ENCODE results near the gene FAM171A1.

The FAM171A1 gene

GRCh38 chr10:15325243-15325943 lies 45.7 kb downstream of the FAM171A1 start:
- no peak for DNase-seq (ENCODE audit: low read depth)
- no peak overlapping the region for H3K4me3 ChIP-seq (ENCODE audit: low read depth, low read length)

DNA sequence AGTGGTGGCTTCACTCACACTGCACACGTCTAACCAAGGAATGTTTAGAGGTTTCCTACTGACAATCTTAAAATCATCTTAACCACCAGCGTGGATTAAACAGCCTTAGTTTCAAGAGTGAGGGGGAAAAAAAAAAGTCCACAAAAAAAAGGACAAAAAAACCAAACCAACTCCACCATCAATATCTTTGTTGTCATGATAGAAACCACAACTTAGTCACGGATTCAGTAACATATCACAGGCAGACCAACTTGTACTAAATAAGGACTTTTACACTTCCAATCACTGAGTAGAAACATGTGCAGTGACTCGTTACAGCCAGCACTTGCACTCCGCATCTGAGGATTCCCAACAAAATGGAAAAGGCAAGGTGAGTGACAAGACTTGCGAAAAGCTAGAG lies 46.5 kb downstream of the FAM171A1 start:
- DNase-seq (ENCODE audit: low read depth), result no peak
- no peak for TF ChIP-seq CTCF (IDR thresholded peaks at IDR 0.05; ENCODE audit: low read depth, low read length, missing control alignments)
- H3K4me3 ChIP-seq (ENCODE audit: low read depth, low read length), result no peak overlapping the region

More at GRCh38 chr10:15325243-15325943, 45.7 kb downstream of the FAM171A1 start:
- no peak for TF ChIP-seq CTCF (IDR thresholded peaks at IDR 0.05; ENCODE audit: low read depth, low read length, missing control alignments)

GRCh38 chr10:15324113-15324512 lies 47.0 kb downstream of the FAM171A1 start:
- no peak for TF ChIP-seq CTCF (IDR thresholded peaks at IDR 0.05; ENCODE audit: low read depth, low read length, missing control alignments)
- H3K4me3 ChIP-seq (ENCODE audit: low read depth, low read length), result no peak overlapping the region
- no peak for DNase-seq (ENCODE audit: low read depth)

- DNase-seq (ENCODE audit: low read depth), result no peak
- no peak overlapping the region for H3K4me3 ChIP-seq (ENCODE audit: low read depth, low read length)
- no peak for TF ChIP-seq CTCF (IDR thresholded peaks at IDR 0.05; ENCODE audit: low read depth, low read length, missing control alignments)
Observed at GRCh38 chr10:15322356-15322755, 48.7 kb downstream of the FAM171A1 start.

- no peak for DNase-seq (ENCODE audit: low read depth)
- no peak for TF ChIP-seq CTCF (IDR thresholded peaks at IDR 0.05; ENCODE audit: low read depth, low read length, missing control alignments)
- H3K4me3 ChIP-seq (ENCODE audit: low read depth, low read length), result no peak overlapping the region
Observed at GRCh38 chr10:15321431-15322341, 49.4 kb downstream of the FAM171A1 start.

DNA sequence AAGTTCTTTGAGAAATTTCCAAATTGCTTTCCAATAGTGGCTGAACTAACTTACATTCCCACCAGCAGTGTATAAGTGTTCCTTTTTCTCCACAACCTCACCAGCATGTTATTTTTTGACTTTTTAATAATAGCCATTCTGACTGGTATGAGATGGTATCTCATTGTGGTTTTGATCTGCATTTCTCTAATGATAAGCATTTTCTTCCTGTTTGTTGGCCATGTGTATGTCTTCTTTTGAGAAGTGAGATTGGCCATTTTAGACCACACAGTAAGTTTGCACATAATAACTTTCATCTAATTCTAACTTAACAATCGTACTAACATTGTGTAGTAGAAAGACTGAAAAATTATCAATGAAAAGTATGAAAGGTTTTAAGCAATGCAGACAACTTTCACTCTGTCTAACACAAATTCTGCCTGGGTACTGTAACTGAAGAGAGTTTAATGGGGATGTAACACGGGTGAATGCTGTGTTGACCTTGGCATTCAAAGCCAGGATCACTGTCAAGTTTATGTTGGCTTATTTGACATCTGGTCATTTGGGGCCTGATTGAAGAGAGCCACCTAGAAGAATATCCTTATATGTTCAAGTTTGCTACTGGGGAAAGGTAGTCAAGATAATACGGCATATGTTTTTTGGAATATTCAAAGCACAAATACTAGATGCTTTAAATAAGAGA lies 50.4 kb downstream of the FAM171A1 start:
- no peak for DNase-seq (ENCODE audit: low read depth)
- H3K4me3 ChIP-seq (ENCODE audit: low read depth, low read length), result no peak overlapping the region
- TF ChIP-seq CTCF (IDR thresholded peaks at IDR 0.05; ENCODE audit: low read depth, low read length, missing control alignments), result no peak
